Ishikawa (cell line): ENCODE results near the gene DYNC1I1.

Experiments
- CEBPB ChIP-seq: IDR thresholded peaks from 2 replicates; pipeline ENCODE4 v1.6.1; 2012
- CREB1 ChIP-seq: IDR thresholded peaks from 2 replicates; pipeline ENCODE4 v1.6.1; 2012; ENCODE audit warnings: low read depth
- EGR1 ChIP-seq: IDR thresholded peaks from 2 replicates; pipeline ENCODE4 v1.6.1; 2012
- EP300 ChIP-seq: IDR thresholded peaks from 2 replicates; pipeline ENCODE4 v1.6.1; 2012; ENCODE audit warnings: borderline replicate concordance
- FOXM1 ChIP-seq: IDR thresholded peaks from 2 replicates; pipeline ENCODE4 v1.6.1; 2012; ENCODE audit warnings: low read depth, borderline replicate concordance
- MAX ChIP-seq: IDR thresholded peaks from 2 replicates; pipeline ENCODE4 v1.6.1; 2012
- NFIC ChIP-seq: IDR thresholded peaks from 2 replicates; pipeline ENCODE4 v1.6.1; 2012
- RAD21 ChIP-seq: IDR thresholded peaks from 2 replicates; pipeline ENCODE4 v1.6.1; 2012; ENCODE audit warnings: low read depth
- REST ChIP-seq: IDR thresholded peaks from 2 replicates; pipeline ENCODE4 v1.6.1; 2012; ENCODE audit warnings: low read depth, mild to moderate bottlenecking
- TAF1 ChIP-seq: IDR thresholded peaks from 2 replicates; pipeline ENCODE4 v1.6.1; 2012; ENCODE audit warnings: low read depth, mild to moderate bottlenecking
- TCF12 ChIP-seq: IDR thresholded peaks from 2 replicates; pipeline ENCODE4 v1.6.1; 2012; ENCODE audit warnings: low read depth
- TEAD4 ChIP-seq: IDR thresholded peaks from 2 replicates; pipeline ENCODE4 v1.6.1; 2012
- USF1 ChIP-seq: IDR thresholded peaks from 2 replicates; pipeline ENCODE4 v1.6.1; 2012
- YY1 ChIP-seq: IDR thresholded peaks from 2 replicates; pipeline ENCODE4 v1.6.1; 2012; ENCODE audit warnings: low read depth
- ZBTB7A ChIP-seq: IDR thresholded peaks from 2 replicates; pipeline ENCODE4 v1.6.1; 2012; ENCODE audit warnings: low read depth

DYNC1I1 gene

GRCh38 chr7:96104984-96105383 is 332.6 kb downstream of the DYNC1I1 start:
- TF ChIP-seq USF1 (no peak), MAX (no peak), EP300 (no peak), YY1 (no peak), ZBTB7A (no peak), TAF1 (no peak), TEAD4 (no peak), NFIC (no peak), FOXM1 (no peak), CEBPB (no peak), CREB1 (no peak), TCF12 (no peak), EGR1 (no peak)

DNA sequence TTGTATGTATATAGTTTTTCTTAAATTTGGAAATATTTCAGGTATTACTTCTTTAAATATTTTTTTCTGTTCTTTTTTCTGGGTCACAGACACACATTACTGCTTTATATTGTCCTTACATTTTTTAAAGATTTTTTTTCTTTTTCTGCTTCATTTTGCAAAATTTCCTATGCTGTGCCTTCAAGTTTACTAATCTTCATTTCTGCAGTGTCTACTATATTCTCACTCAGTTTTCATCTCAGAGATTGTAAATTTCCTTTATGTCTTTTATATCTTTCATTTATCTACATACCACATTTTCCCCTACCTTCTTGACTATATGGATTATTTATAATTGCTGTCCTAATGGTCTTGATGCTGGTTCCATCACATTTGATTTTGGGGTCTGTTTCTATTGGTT is 339.1 kb downstream of the DYNC1I1 start:
- TF ChIP-seq REST = no peak
- TF ChIP-seq FOXM1 = no peak
- TF ChIP-seq EGR1 = no peak
- no peak for TF ChIP-seq TAF1
- no peak for TF ChIP-seq RAD21
- TF ChIP-seq NFIC = no peak

- TF ChIP-seq EP300 (no peak), YY1 (no peak), NFIC (no peak), CREB1 (no peak), FOXM1 (no peak)
Observed at GRCh38 chr7:96114190-96114589, 341.8 kb downstream of the DYNC1I1 start.

GRCh38 chr7:96116173-96116572 is 343.8 kb downstream of the DYNC1I1 start:
- TF ChIP-seq REST (no peak), TCF12 (no peak), FOXM1 (no peak), MAX (no peak), USF1 (no peak), TEAD4 (no peak), EP300 (no peak), TAF1 (no peak), EGR1 (no peak), RAD21 (no peak)

DNA sequence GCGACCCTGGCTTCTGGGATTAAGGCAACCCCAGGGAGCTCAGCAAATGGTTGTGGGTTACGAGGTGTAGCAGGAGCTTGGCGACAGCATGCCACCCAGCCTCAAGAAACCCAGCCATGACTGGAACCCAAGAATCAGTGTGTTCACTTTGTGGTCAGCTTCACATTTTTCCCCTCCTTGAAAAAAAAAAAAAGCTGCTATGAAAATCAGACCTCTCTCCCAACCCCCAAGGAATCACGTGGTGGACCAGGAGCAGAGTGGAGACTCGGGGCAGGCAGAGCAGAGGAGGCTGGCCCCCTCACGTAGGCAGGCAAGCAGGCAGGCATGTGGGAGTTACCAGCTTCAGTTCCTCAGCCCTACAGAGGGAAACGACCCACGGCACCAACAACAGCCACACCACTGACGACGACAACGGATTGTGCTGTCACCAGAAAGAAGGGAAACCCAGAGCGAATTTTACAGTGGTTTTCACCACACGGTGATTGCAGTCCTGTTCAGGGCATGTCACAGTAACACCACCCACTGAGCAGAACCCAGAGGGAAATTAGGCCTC is 346.2 kb downstream of the DYNC1I1 start:
- TF ChIP-seq NFIC (no peak), MAX (no peak)

GRCh38 chr7:96120445-96121225 is 348.3 kb downstream of the DYNC1I1 start:
- TF ChIP-seq EGR1 = no peak
- TF ChIP-seq TCF12 = no peak
- TF ChIP-seq CREB1 = no peak
- TF ChIP-seq YY1 = no peak
- TF ChIP-seq NFIC = no peak
- TF ChIP-seq MAX = no peak
- no peak for TF ChIP-seq TAF1
- TF ChIP-seq ZBTB7A = no peak
- TF ChIP-seq REST = no peak
- no peak for TF ChIP-seq USF1
- no peak for TF ChIP-seq FOXM1
- TF ChIP-seq CEBPB = no peak
- no peak for TF ChIP-seq TEAD4
- TF ChIP-seq RAD21 = no peak
- no peak for TF ChIP-seq EP300
